H1 (cell line): ENCODE measurements around the gene KCNQ1OT1. TPM values are rescaled to one million over a fixed set of nuclear protein-coding genes. Genes with fewer than 3 reads are reported as not detected.

ENCODE experiments used
- CTCF ChIA-PET: fragments of 300-600 bp; sonication (Branson Sonifier 250); formaldehyde crosslinking; loops from one replicate; lab custom pipeline; 2021; ENCODE audit not compliant: partially characterized antibody; lab: Charles Lee
- POLR2A ChIA-PET: fragments of 300-600 bp; sonication (Branson Sonifier 250); formaldehyde crosslinking; loops from one replicate; lab custom pipeline; 2021; ENCODE audit warnings: inconsistent platforms; ENCODE audit not compliant: partially characterized antibody; lab: Charles Lee
- DNase-seq, 2 experiments: peaks; one replicate each; pipeline versions ENCODE4 v3.0.0 to v3.0.0-alpha.2; 2010 to 2022; ENCODE audit warnings: low spot score in 2 of 2, low read depth in 1 of 2, mixed read lengths in 1 of 2
- FAIRE-seq: peaks from 2 replicates; lab custom pipeline; 2011; peaks lifted over from hg19 to GRCh38; lab: Jason Lieb, UNC
- H2AFZ ChIP-seq: 2 replicates; pipeline ENCODE4 v1.8.1; 2012; ENCODE audit warnings: low read length, inconsistent platforms
- H2AK5ac ChIP-seq: 2 replicates; pipeline ENCODE4 v1.6.1; 2013; ENCODE audit warnings: low read depth, low read length
- H2BK120ac ChIP-seq: replicated peaks from 2 replicates; pipeline ENCODE3; 2013; ENCODE audit warnings: low read depth, low read length, inconsistent platforms
- H2BK12ac ChIP-seq: 2 replicates; pipeline ENCODE4 v1.6.1; 2013; ENCODE audit warnings: low read depth, low read length
- H2BK15ac ChIP-seq: 2 replicates; pipeline ENCODE4 v1.6.1; 2013; ENCODE audit warnings: low read length
- H2BK20ac ChIP-seq: 2 replicates; pipeline ENCODE4 v1.6.1; 2013; ENCODE audit warnings: low read length
- H2BK5ac ChIP-seq: 2 replicates; pipeline ENCODE4 v1.6.1; 2013; ENCODE audit warnings: low read depth, low read length
- H3K14ac ChIP-seq: 2 replicates; pipeline ENCODE4 v1.6.1; 2013; ENCODE audit warnings: inconsistent platforms; ENCODE audit not compliant: insufficient read length
- H3K18ac ChIP-seq: 2 replicates; pipeline ENCODE4 v1.6.1; 2013; ENCODE audit warnings: low read length; ENCODE audit errors: extremely low read depth
- H3K23ac ChIP-seq: 2 replicates; pipeline ENCODE4 v1.6.1; 2013; ENCODE audit warnings: inconsistent platforms; ENCODE audit not compliant: insufficient read length
- H3K23me2 ChIP-seq: 2 replicates; pipeline ENCODE4 v1.6.1; 2013; ENCODE audit warnings: low read depth, low read length
- H3K27ac ChIP-seq: 2 replicates; pipeline ENCODE4 v1.6.1; 2011; ENCODE audit warnings: low read depth, low read length, inconsistent platforms
- H3K27me3 ChIP-seq, 4 experiments: replicated peaks in 1 of 4; 1 replicate in 1 of 4; 2 replicates in 3 of 4; pipeline versions ENCODE4 v1.6.1 to v1.8.1; 2011 to 2013; ENCODE audit warnings: low read length in 3 of 4, mild to moderate bottlenecking in 3 of 4, inconsistent platforms in 2 of 4, mixed read lengths in 2 of 4, moderate library complexity in 1 of 4; ENCODE audit not compliant: control insufficient read depth in 3 of 4, insufficient read depth in 3 of 4; ENCODE audit errors: extremely low read depth in 1 of 4
- H3K36me3 ChIP-seq, 4 experiments: 2 replicates each; pipeline versions ENCODE4 v1.6.1 to v1.8.1; 2011 to 2013; ENCODE audit warnings: mild to moderate bottlenecking in 4 of 4, low read length in 3 of 4, moderate library complexity in 2 of 4, control low read depth in 1 of 4, inconsistent platforms in 1 of 4; ENCODE audit not compliant: insufficient read depth in 4 of 4, control insufficient read depth in 2 of 4
- H3K4ac ChIP-seq: replicated peaks from 2 replicates; pipeline ENCODE3; 2013; ENCODE audit warnings: low read length, low read depth, mixed read lengths, inconsistent platforms; ENCODE audit not compliant: insufficient read length
- H3K4me1 ChIP-seq, 4 experiments: replicated peaks in 1 of 4; 1 replicate in 1 of 4; 2 replicates in 3 of 4; pipeline versions ENCODE4 v1.6.1 to v1.8.1; 2011 to 2013; ENCODE audit warnings: low read length in 3 of 4, inconsistent platforms in 2 of 4, mixed read lengths in 1 of 4; ENCODE audit not compliant: insufficient read depth in 4 of 4, control insufficient read depth in 3 of 4
- H3K4me2 ChIP-seq, 2 experiments: 2 replicates each; pipeline versions ENCODE4 v1.6.1 to v1.8.1; 2011 to 2013; ENCODE audit warnings: low read depth in 2 of 2, low read length in 2 of 2, control low read depth in 1 of 2, inconsistent platforms in 1 of 2, mild to moderate bottlenecking in 1 of 2; ENCODE audit not compliant: insufficient read depth in 1 of 2
- H3K4me3 ChIP-seq, 4 experiments: fragments of 200-600, 300-600 bp in 1 of 4; sonication (generic), shearing (Covaris generic), sonication (Bioruptor Twin) in 1 of 4; 2 replicates each; pipeline versions ENCODE4 v1.5.1 to v1.8.1; 2011 to 2016; ENCODE audit warnings: low read length in 4 of 4, low read depth in 3 of 4, control low read depth in 2 of 4, inconsistent platforms in 2 of 4, mild to moderate bottlenecking in 2 of 4, mixed read lengths in 1 of 4, moderate library complexity in 1 of 4; ENCODE audit not compliant: insufficient read depth in 2 of 4; ENCODE audit errors: extremely low read depth in 1 of 4
- H3K56ac ChIP-seq: replicated peaks from 2 replicates; pipeline ENCODE3; 2013; ENCODE audit warnings: low read depth, mild to moderate bottlenecking, mixed read lengths, low read length, inconsistent platforms; ENCODE audit not compliant: insufficient read length
- H3K79me1 ChIP-seq: 2 replicates; pipeline ENCODE4 v1.6.1; 2013; ENCODE audit warnings: low read depth, low read length, control low read depth
- H3K79me2 ChIP-seq, 2 experiments: 2 replicates each; pipeline versions ENCODE4 v1.6.1 to v1.8.1; 2012 to 2013; ENCODE audit warnings: low read length in 2 of 2, mild to moderate bottlenecking in 2 of 2, inconsistent platforms in 1 of 2; ENCODE audit not compliant: insufficient read depth in 2 of 2, control insufficient read depth in 1 of 2
- H3K9ac ChIP-seq, 4 experiments: replicated peaks in 1 of 4; 1 replicate in 1 of 4; 2 replicates in 3 of 4; pipeline versions ENCODE4 v1.6.1 to v1.8.1; 2011 to 2013; ENCODE audit warnings: low read depth in 3 of 4, low read length in 3 of 4, control low read depth in 2 of 4, mild to moderate bottlenecking in 2 of 4, moderate library complexity in 2 of 4, inconsistent platforms in 1 of 4; ENCODE audit errors: extremely low read depth in 1 of 4
- H3K9me3 ChIP-seq, 2 experiments: 2 replicates each; pipeline versions ENCODE4 v1.6.1 to v1.8.1; 2012 to 2013; ENCODE audit warnings: mild to moderate bottlenecking in 2 of 2, moderate library complexity in 2 of 2, control low read depth in 1 of 2, inconsistent platforms in 1 of 2, low read depth in 1 of 2, low read length in 1 of 2, mixed read lengths in 1 of 2; ENCODE audit not compliant: insufficient read depth in 2 of 2
- H4K20me1 ChIP-seq, 2 experiments: replicated peaks in 1 of 2; 2 replicates each; pipeline versions ENCODE3 to v1.8.1; 2011 to 2013; ENCODE audit warnings: inconsistent platforms in 2 of 2, low read length in 2 of 2, mild to moderate bottlenecking in 1 of 2; ENCODE audit not compliant: insufficient read depth in 2 of 2, control insufficient read depth in 1 of 2
- H4K5ac ChIP-seq: 2 replicates; pipeline ENCODE4 v1.6.1; 2013; ENCODE audit warnings: low read length, low read depth, mixed read lengths, inconsistent platforms; ENCODE audit not compliant: insufficient read length
- H4K8ac ChIP-seq: 2 replicates; pipeline ENCODE4 v1.8.0; 2013; ENCODE audit warnings: mild to moderate bottlenecking, moderate library complexity, low read length, inconsistent platforms; ENCODE audit not compliant: insufficient read depth; ENCODE audit errors: extremely low read depth
- H4K91ac ChIP-seq: replicated peaks from 2 replicates; pipeline ENCODE3; 2013; ENCODE audit warnings: low read length, mixed read lengths, inconsistent platforms; ENCODE audit not compliant: insufficient read length
- ASH2L ChIP-seq: fragments of 200-600, 300-600 bp; sonication (generic); IDR thresholded peaks from one replicate; pipeline ENCODE4 v1.7.1; 2017; ENCODE audit warnings: low read length
- JUND ChIP-seq: IDR thresholded peaks from 2 replicates; pipeline ENCODE4 v1.6.1; 2011; ENCODE audit warnings: mild to moderate bottlenecking, improper control_type of control experiment, low read length
- NANOG ChIP-seq: IDR thresholded peaks from 2 replicates; pipeline ENCODE4 v1.6.1; 2011; ENCODE audit warnings: low read length, low read depth, mild to moderate bottlenecking, inconsistent platforms; ENCODE audit not compliant: insufficient read depth, poor library complexity, severe bottlenecking
- POLR2A ChIP-seq, 2 experiments: IDR thresholded peaks; 1 replicate in 1 of 2; 2 replicates in 1 of 2; pipeline ENCODE4 v1.6.1; 2011; ENCODE audit warnings: low read depth in 2 of 2, low read length in 2 of 2, mild to moderate bottlenecking in 2 of 2; ENCODE audit errors: control extremely low read depth in 1 of 2
- SIN3A ChIP-seq, 2 experiments: IDR thresholded peaks in 1 of 2; conservative IDR thresholded peaks in 1 of 2; 2 replicates each; pipeline ENCODE4 v1.6.1; 2011 to 2012; ENCODE audit warnings: low read length in 2 of 2, improper control_type of control experiment in 1 of 2, low read depth in 1 of 2, mild to moderate bottlenecking in 1 of 2
- SP2 ChIP-seq: IDR thresholded peaks from 2 replicates; pipeline ENCODE4 v1.6.1; 2012; ENCODE audit warnings: mild to moderate bottlenecking, low read length, inconsistent platforms
- WGBS, 2 experiments: shearing (Covaris generic) in 1 of 2; methylation state at CpG; one replicate each; pipeline versions ENCODE4 v1.1.6 to v1.1.7; 2013 to 2015; ENCODE audit warnings: low lambda C conversion rate in 2 of 2, mixed read lengths in 2 of 2, inconsistent platforms in 1 of 2, low coverage in 1 of 2, missing lambda C conversion rate in 1 of 2; ENCODE audit not compliant: insufficient replicate concordance in 2 of 2, insufficient coverage in 1 of 2, insufficient read length in 1 of 2; ENCODE audit errors: extremely low coverage in 1 of 2, missing lambda C conversion rate in 1 of 2; 5-methylcytosine and 5-hydroxymethylcytosine counted together
- polyA plus RNA-seq, 7 experiments: library from polyadenylated mRNA; depleted of rRNA in 3 of 7; stranded (reverse) in 5 of 7; unstranded in 2 of 7; fragments of >200 nt in 5 of 7; fragments of 200-250 nt in 2 of 7; gene quantifications; 1 replicate in 5 of 7; 2 replicates in 1 of 7; 4 replicates in 1 of 7; pipeline versions ENCODE4 v1.2.1 to v1.2.3, GENCODE V29; 2011 to 2013; ENCODE audit warnings: missing spikeins in 2 of 7, mixed read lengths in 2 of 7
- total RNA-seq: library from RNA; stranded (reverse); fragmentation: NEBNext Ultra II Directional; extraction: Animal tissue kit (Norgen Biotek cat#: 25700); gene quantifications from 2 replicates; pipeline ENCODE4 v1.2.1, GENCODE V29; 2021

The KCNQ1OT1 gene
- total and polyA plus RNA-seq, 2 of the 8 experiments (the other 6 are each of a cell fraction or from before 2014, with no cell fraction given), result 0.21 to 1.2 TPM

DNA sequence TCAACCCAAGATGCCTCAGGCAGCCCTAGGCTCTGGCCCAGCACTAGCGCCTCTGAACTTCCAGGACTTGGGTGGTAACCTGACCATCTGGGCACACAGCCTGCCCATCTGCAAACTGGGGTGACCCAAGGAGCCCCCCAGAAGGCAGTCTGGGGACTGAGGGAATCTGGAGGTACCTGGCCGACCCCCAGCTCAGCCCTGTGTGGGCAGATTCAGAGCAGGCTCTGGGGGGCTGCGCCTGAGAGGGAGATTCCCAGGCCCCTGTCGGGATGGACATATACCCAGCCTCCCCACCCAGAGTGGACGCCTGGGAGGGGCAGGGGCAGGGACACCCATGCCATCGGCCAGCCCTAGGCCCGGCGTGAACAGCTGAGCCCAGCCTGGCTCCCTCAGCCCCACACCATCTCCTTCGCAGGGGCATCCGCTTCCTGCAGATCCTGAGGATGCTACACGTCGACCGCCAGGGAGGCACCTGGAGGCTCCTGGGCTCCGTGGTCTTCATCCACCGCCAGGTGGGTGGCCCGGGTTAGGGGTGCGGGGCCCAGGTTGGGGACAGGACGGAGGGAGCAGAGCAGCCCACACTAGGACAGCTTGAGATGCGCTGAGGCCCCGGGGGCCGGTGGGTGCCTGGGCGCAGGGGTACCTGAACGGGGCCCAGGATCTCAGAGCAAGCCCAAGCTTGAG lies 128.1 kb downstream of the KCNQ1OT1 start:
- CTCF ChIA-PET, result interaction anchor here (1.0 to 1.7 kb wide), 3 partner anchors 152 to 316 kb away, joined by 3 to 4 read pairs (median 3); no protein-coding TSS in a partner anchor
- Histone ChIP-seq H3K23ac (no peak overlapping the region), H2AK5ac (no peak overlapping the region), H2BK15ac (no peak overlapping the region), H3K79me1 (no peaks in the 10 kb centered on the region), H3K27ac (no peak overlapping the region), H4K5ac (no peak overlapping the region), H2BK12ac (no peak overlapping the region), H3K4ac (no peak overlapping the region), H3K4me1 (peaks cover 0 to 3% (median 0%) of the 10 kb centered on the region in 4 experiments; a peak in 1 of 7 replicates), H3K9me3 (peaks cover 0 to 6% of the 10 kb centered on the region in 2 experiments; a peak in 1 of 4 replicates), H2BK5ac (no peak overlapping the region), H3K36me3 (no peaks in the 10 kb centered on the region), H3K79me2 (no peaks in the 10 kb centered on the region), H3K4me2 (no peak overlapping the region), H4K91ac (no peak overlapping the region), H3K27me3 (peaks cover 0 to 48% (median 29%) of the 10 kb centered on the region in 4 experiments; a peak in 5 of 7 replicates), H4K8ac (no peak overlapping the region), H3K14ac (no peak overlapping the region), H3K9ac (no peak overlapping the region), H3K23me2 (no peaks in the 10 kb centered on the region), H2BK20ac (no peak overlapping the region), H3K56ac (no peak overlapping the region), H2BK120ac (no peak overlapping the region), H2AFZ (no peak overlapping the region), H4K20me1 (peaks cover 0 to 3% of the 10 kb centered on the region in 2 experiments), H3K18ac (no peak overlapping the region), H3K4me3 (no peak overlapping the region)
- TF ChIP-seq ASH2L (no peak), SP2 (no peak), JUND (no peak), SIN3A (conservative IDR thresholded peaks at IDR 0.05 in 1 of 2, IDR thresholded peaks at IDR 0.05 in 1 of 2; ENCODE audit: low read depth in 1 of 2, low read length in 2 of 2) (no peak), NANOG (no peak), POLR2A (IDR thresholded peaks at IDR 0.05; ENCODE audit: control extremely low read depth in 1 of 2, low read depth in 2 of 2, low read length in 2 of 2) (no peak)
- DNase-seq, result no peak
- WGBS, 2 experiments, result 94% methylated on average over 20 of the region's 23 CpGs; no CpG with 5 or more reads in 1 of the 2 experiments
- FAIRE-seq, result no peak
- POLR2A ChIA-PET, result no interaction called here
